Measurements from ENCODE around the gene POLE2.

Gene POLE2

GRCh38 chr14:49598189-49598484 is 89.9 kb downstream of the POLE2 start:
- no peaks in the 10 kb centered on the region for H3K27me3 ChIP-seq (ENCODE audit: insufficient read depth, low read depth, severe bottlenecking)
- no peak for DNase-seq
- no peak for TF ChIP-seq CTCF (IDR thresholded peaks at IDR 0.05; ENCODE audit: low read depth, low read length)
- H3K27ac ChIP-seq = peak overlapping the region; percentile 100
- peak overlapping the region; percentile 99 for H3K4me3 ChIP-seq (ENCODE audit: low read depth, low read length)
- H3K9me3 ChIP-seq (ENCODE audit: severe bottlenecking) = no peaks in the 10 kb centered on the region
- H3K36me3 ChIP-seq = peaks cover 25% of the 10 kb centered on the region

GRCh38 chr14:49594347-49595091 is 93.5 kb downstream of the POLE2 start:
- Histone ChIP-seq H3K27ac (no peak overlapping the region), H3K9me3 (ENCODE audit: severe bottlenecking) (no peaks in the 10 kb centered on the region), H3K4me3 (ENCODE audit: low read depth, low read length) (no peak overlapping the region), H3K36me3 (peaks cover 11% of the 10 kb centered on the region), H3K27me3 (ENCODE audit: insufficient read depth, low read depth, severe bottlenecking) (no peaks in the 10 kb centered on the region)
- TF ChIP-seq CTCF (IDR thresholded peaks at IDR 0.05; ENCODE audit: low read depth, low read length) = no peak
- DNase-seq = no peak
